HepG2 (cell line): ENCODE measurements around the gene TGM1. TPM values are rescaled to one million over a fixed set of nuclear protein-coding genes. Genes with fewer than 3 reads are reported as not detected.

Source experiments
- CAMTA2 ChIP-seq: sonication (generic); formaldehyde crosslinking; IDR thresholded peaks from 2 replicates; pipeline ENCODE4 v1.4.0; 2020; ENCODE audit warnings: mild to moderate bottlenecking, missing genetic modification reagents, borderline replicate concordance
- CBX5 ChIP-seq: sonication (generic); formaldehyde crosslinking; IDR thresholded peaks from 2 replicates; pipeline ENCODE4 v1.4.0; 2020; ENCODE audit warnings: missing genetic modification reagents, borderline replicate concordance
- E2F2 ChIP-seq: sonication (generic); formaldehyde crosslinking; IDR thresholded peaks from 2 replicates; pipeline ENCODE4 v1.4.0; 2020; ENCODE audit warnings: missing genetic modification reagents, borderline replicate concordance
- GTF3A ChIP-seq: sonication (generic); formaldehyde crosslinking; conservative IDR thresholded peaks from 2 replicates; pipeline ENCODE4 v1.4.0; 2020; ENCODE audit warnings: mild to moderate bottlenecking, missing genetic modification reagents
- HOXA3 ChIP-seq: sonication (generic); formaldehyde crosslinking; IDR thresholded peaks from 2 replicates; pipeline ENCODE4 v1.5.0; 2020; ENCODE audit warnings: missing genetic modification reagents
- IKZF4 ChIP-seq: sonication (generic); formaldehyde crosslinking; IDR thresholded peaks from 2 replicates; pipeline ENCODE4 v1.5.1; 2020; ENCODE audit warnings: borderline replicate concordance, mild to moderate bottlenecking, low read depth, missing genetic modification reagents; ENCODE audit errors: not compliant biosample characterization
- PCBP2 ChIP-seq: fragments of 200-400 bp; formaldehyde crosslinking; optimal IDR thresholded peaks from 2 replicates; pipeline ENCODE3; 2018; ENCODE audit warnings: low read length, low read depth; ENCODE audit not compliant: poor library complexity, severe bottlenecking
- PRDM10 ChIP-seq: sonication (generic); formaldehyde crosslinking; IDR thresholded peaks from 2 replicates; pipeline ENCODE4 v1.4.0; 2020; ENCODE audit warnings: low read depth, missing genetic modification reagents
- REPIN1 ChIP-seq: sonication (generic); formaldehyde crosslinking; IDR thresholded peaks from 2 replicates; pipeline ENCODE4 v1.8.0; 2022; ENCODE audit warnings: missing genetic modification reagents, low read depth, mild to moderate bottlenecking, borderline replicate concordance
- TGIF2 ChIP-seq: IDR thresholded peaks from 2 replicates; pipeline ENCODE4 v1.6.1; 2016; ENCODE audit warnings: control low read depth, missing compliant biosample characterization
- ZBTB2 ChIP-seq: sonication (generic); formaldehyde crosslinking; IDR thresholded peaks from 2 replicates; pipeline ENCODE4 v1.8.0; 2022; ENCODE audit warnings: low read depth, missing genetic modification reagents
- ZBTB7A ChIP-seq: sonication (generic); formaldehyde crosslinking; IDR thresholded peaks from 2 replicates; pipeline ENCODE4 v1.8.0; 2022; ENCODE audit warnings: mild to moderate bottlenecking, missing genetic modification reagents
- ZFP36L2 ChIP-seq: sonication (generic); formaldehyde crosslinking; IDR thresholded peaks from 2 replicates; pipeline ENCODE4 v1.4.0; 2020; ENCODE audit warnings: missing genetic modification reagents
- ZNF260 ChIP-seq: sonication (generic); formaldehyde crosslinking; IDR thresholded peaks from 2 replicates; pipeline ENCODE4 v1.4.0; 2020; ENCODE audit warnings: missing genetic modification reagents, low read depth, mild to moderate bottlenecking, borderline replicate concordance
- ZNF264 ChIP-seq: sonication (generic); formaldehyde crosslinking; IDR thresholded peaks from 2 replicates; pipeline ENCODE4 v1.4.0; 2020; ENCODE audit warnings: missing genetic modification reagents
- ZNF280D ChIP-seq: sonication (generic); formaldehyde crosslinking; IDR thresholded peaks from 2 replicates; pipeline ENCODE4 v1.5.1; 2020; ENCODE audit warnings: mild to moderate bottlenecking, missing genetic modification reagents
- ZNF652 ChIP-seq: IDR thresholded peaks from 2 replicates; pipeline ENCODE4 v1.6.1; 2016; ENCODE audit warnings: low read depth, borderline replicate concordance
- ZNF703 ChIP-seq: sonication (generic); formaldehyde crosslinking; IDR thresholded peaks from 2 replicates; pipeline ENCODE4 v1.5.1; 2020; ENCODE audit warnings: missing genetic modification reagents, mild to moderate bottlenecking, moderate library complexity, borderline replicate concordance
- polyA plus RNA-seq, 8 experiments: library from polyadenylated mRNA; depleted of rRNA in 3 of 8; stranded (reverse) in 7 of 8; unstranded in 1 of 8; fragments of >200 nt; fragmentation: Illumina TruSeq in 4 of 8; extraction: Trizol in 4 of 8; gene quantifications; 2 replicates each; pipeline versions ENCODE4 v1.2.1 to v1.2.3, GENCODE V29; 2011 to 2016; ENCODE audit warnings: low read depth in 4 of 8, missing spikeins in 1 of 8, mixed read lengths in 1 of 8; ENCODE audit not compliant: insufficient read depth in 1 of 8
- total RNA-seq, 5 experiments: library from RNA; depleted of rRNA; stranded (reverse); fragments of >200 nt; fragmentation: Illumina TruSeq; extraction: Trizol; gene quantifications; 2 replicates each; pipeline ENCODE4 v1.2.3, GENCODE V29; 2016; ENCODE audit warnings: low read depth in 1 of 5

The TGM1 gene
- total and polyA plus RNA-seq, 2 of the 13 experiments (the other 11 are each of a cell fraction or from before 2014, with no cell fraction given), result 3.2 to 10.6 TPM

- TF ChIP-seq CBX5 (CRISPR knock-in tag), result no peak; the same call in 1 of the 2 replicates
- TF ChIP-seq ZNF260 (CRISPR knock-in tag), result no peak
- no peak for TF ChIP-seq REPIN1 (CRISPR knock-in tag)
- no peak for TF ChIP-seq TGIF2 (CRISPR knock-in tag)
- no peak for TF ChIP-seq ZNF280D
- no peak for TF ChIP-seq ZBTB2 (CRISPR knock-in tag)
- TF ChIP-seq HOXA3, result no peak; the same call in 1 of the 2 replicates
- TF ChIP-seq ZNF703 (CRISPR knock-in tag), result no peak
- TF ChIP-seq PCBP2, result no peak
- TF ChIP-seq ZBTB7A, result no peak
- TF ChIP-seq ZNF264, result no peak
- no peak; the same call in 1 of the 2 replicates for TF ChIP-seq PRDM10 (CRISPR knock-in tag)
- TF ChIP-seq E2F2, result no peak
- TF ChIP-seq ZFP36L2 (CRISPR knock-in tag), result no peak
- no peak for TF ChIP-seq CAMTA2 (CRISPR knock-in tag)
- TF ChIP-seq IKZF4 (CRISPR knock-in tag), result peak; percentile 75
- 0 out of 2 replicates have a peak, but pooled peaks have one; percentile 43 for TF ChIP-seq GTF3A (CRISPR knock-in tag)
- TF ChIP-seq ZNF652, result no peak; the same call in 1 of the 2 replicates
Observed at GRCh38 chr14:24296341-24297157, 33.6 kb upstream of the TGM1 start (continued).
